Osteocyte (in vitro differentiated cells): Measurements from ENCODE around the gene APOBEC4. TPM values are rescaled to one million over a fixed set of nuclear protein-coding genes. Genes with fewer than 3 reads are reported as not detected.

Experiments used
- DNase-seq: peaks from one replicate; pipeline ENCODE4 v3.0.0; 2021; ENCODE audit warnings: mixed read lengths; ENCODE audit not compliant: unreplicated experiment; ENCODE audit errors: extremely low spot score
- H3K27ac Mint-ChIP-seq: one replicate; pipeline ENCODE4 v1.8.0; 2021; ENCODE audit warnings: mild to moderate bottlenecking, mixed read lengths; ENCODE audit not compliant: unreplicated experiment
- H3K27me3 Mint-ChIP-seq: one replicate; pipeline ENCODE4 v1.8.0; 2021; ENCODE audit warnings: mixed read lengths; ENCODE audit not compliant: unreplicated experiment
- H3K36me3 Mint-ChIP-seq: one replicate; pipeline ENCODE4 v1.8.0; 2021; ENCODE audit warnings: mixed read lengths; ENCODE audit not compliant: unreplicated experiment
- H3K4me1 Mint-ChIP-seq: one replicate; pipeline ENCODE4 v1.8.0; 2021; ENCODE audit warnings: mixed read lengths; ENCODE audit not compliant: unreplicated experiment
- H3K4me3 Mint-ChIP-seq: one replicate; pipeline ENCODE4 v1.8.0; 2021; ENCODE audit warnings: mild to moderate bottlenecking, moderate library complexity, mixed read lengths; ENCODE audit not compliant: unreplicated experiment
- H3K9me3 Mint-ChIP-seq: one replicate; pipeline ENCODE4 v1.8.0; 2021; ENCODE audit warnings: mixed read lengths; ENCODE audit not compliant: unreplicated experiment
- total RNA-seq: library from RNA; stranded (reverse); gene quantifications from 2 replicates; pipeline ENCODE4 v1.2.1, GENCODE V29; 2021
- TF ChIP-seq, protein P1 (sequence below): fragments of 200-600 bp; sonication (generic); IDR thresholded peaks from 2 replicates; pipeline ENCODE4 v1.5.0; 2021; ENCODE audit warnings: antibody characterized with exemption, mild to moderate bottlenecking, moderate library complexity

The APOBEC4 gene
- total RNA-seq, 1 donor from 2014 or later: not detected

- H3K36me3 Mint-ChIP-seq: no peaks in the 10 kb centered on the region
- TF ChIP-seq, protein P1, sequence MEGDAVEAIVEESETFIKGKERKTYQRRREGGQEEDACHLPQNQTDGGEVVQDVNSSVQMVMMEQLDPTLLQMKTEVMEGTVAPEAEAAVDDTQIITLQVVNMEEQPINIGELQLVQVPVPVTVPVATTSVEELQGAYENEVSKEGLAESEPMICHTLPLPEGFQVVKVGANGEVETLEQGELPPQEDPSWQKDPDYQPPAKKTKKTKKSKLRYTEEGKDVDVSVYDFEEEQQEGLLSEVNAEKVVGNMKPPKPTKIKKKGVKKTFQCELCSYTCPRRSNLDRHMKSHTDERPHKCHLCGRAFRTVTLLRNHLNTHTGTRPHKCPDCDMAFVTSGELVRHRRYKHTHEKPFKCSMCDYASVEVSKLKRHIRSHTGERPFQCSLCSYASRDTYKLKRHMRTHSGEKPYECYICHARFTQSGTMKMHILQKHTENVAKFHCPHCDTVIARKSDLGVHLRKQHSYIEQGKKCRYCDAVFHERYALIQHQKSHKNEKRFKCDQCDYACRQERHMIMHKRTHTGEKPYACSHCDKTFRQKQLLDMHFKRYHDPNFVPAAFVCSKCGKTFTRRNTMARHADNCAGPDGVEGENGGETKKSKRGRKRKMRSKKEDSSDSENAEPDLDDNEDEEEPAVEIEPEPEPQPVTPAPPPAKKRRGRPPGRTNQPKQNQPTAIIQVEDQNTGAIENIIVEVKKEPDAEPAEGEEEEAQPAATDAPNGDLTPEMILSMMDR: peak; percentile 49
- DNase-seq: no peak
- peak overlapping the region; percentile 95 for H3K27ac Mint-ChIP-seq
- no peaks in the 10 kb centered on the region for H3K9me3 Mint-ChIP-seq
- peaks cover 44% of the 10 kb centered on the region for H3K4me1 Mint-ChIP-seq
- H3K4me3 Mint-ChIP-seq: no peak overlapping the region
- H3K27me3 Mint-ChIP-seq: no peaks in the 10 kb centered on the region
Observed at GRCh38 chr1:183609313-183609712, 43.8 kb downstream of the APOBEC4 start.

DNA sequence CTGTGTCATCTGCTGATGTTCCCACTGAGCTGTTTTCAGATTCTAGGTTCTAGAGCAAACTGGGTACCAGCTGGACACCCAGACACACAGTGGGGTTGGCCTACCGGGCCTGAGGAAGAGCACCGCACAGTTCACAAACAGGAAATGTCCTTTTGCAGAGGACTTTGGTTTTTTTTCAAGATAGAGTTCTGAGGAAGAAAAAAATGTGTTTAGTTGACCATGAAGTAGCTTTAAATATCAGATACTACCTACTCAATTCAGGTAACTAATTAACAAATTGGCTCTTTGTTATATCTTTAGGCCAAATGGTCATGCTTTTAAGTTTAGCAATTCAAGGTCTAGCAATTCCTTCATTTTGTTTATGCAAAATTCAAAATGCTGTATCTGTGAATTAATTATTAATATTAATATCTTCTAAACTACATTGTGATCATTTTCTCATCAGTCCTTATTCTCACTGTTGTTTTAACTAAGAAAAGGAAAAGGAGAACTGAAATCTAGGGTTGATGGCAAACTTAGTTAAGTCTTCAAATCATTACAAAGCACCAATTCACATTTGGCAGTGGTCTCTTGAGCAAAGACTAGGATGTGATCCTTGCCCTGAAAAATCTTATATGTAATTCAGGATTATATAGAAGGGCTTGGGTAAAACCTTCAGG, 45.7 kb downstream of the APOBEC4 start:
- Mint-ChIP-seq H3K4me3 (no peak overlapping the region), H3K9me3 (no peaks in the 10 kb centered on the region), H3K27ac (peak overlapping the region; percentile 95), H3K36me3 (no peaks in the 10 kb centered on the region), H3K27me3 (no peaks in the 10 kb centered on the region), H3K4me1 (peaks cover 55% of the 10 kb centered on the region)
- TF ChIP-seq, protein P1: no peak
- no peak for DNase-seq

DNA sequence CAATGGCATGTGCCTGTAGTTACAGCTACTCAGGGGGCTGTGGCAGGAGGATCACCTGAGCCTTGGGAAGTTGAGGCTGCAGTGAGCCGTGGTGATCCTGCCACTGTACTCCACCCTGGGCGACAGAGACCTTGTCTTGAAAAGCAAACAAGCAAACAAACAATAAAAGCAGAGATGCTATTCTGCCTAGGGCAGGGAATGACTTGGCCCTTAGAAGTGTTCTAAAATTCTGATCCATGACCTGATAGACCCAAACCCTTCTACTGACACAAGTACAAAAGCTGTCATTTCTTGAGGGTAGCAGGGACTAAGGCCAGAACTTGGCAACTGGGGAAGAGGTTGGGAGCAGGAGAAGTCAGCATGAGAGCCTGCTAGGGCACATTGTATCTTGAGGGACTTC, 47.2 kb downstream of the APOBEC4 start:
- Mint-ChIP-seq H3K27me3 (no peaks in the 10 kb centered on the region), H3K4me3 (no peak overlapping the region), H3K9me3 (no peaks in the 10 kb centered on the region), H3K4me1 (peaks cover 54% of the 10 kb centered on the region), H3K36me3 (no peaks in the 10 kb centered on the region), H3K27ac (peak overlapping the region; percentile 41)
- TF ChIP-seq, protein P1: no peak
- no peak for DNase-seq

DNA sequence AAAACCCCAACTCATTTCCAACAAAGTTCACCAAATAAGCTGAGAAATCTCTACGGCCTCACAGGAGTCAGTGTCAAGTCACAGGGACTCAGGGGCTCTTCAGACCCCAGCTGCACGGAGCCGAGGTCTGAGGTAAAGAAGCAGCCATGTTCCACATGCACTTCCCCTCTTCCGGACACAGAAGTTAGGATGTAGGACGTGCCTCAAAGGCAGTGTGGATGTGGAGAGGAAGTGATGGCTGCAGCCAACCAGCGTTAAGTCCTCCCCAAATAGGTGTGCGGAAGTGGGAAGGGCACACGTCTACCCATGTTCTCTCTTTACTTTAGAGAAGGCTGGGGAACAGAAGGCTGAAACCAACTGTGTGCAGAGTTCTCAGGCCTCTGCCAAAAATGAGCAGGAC, 48.3 kb downstream of the APOBEC4 start:
- H3K4me1 Mint-ChIP-seq: peaks cover 44% of the 10 kb centered on the region
- TF ChIP-seq, protein P1: no peak
- no peak overlapping the region for H3K4me3 Mint-ChIP-seq
- DNase-seq: no peak
- peak overlapping the region; percentile 78 for H3K27ac Mint-ChIP-seq
- H3K36me3 Mint-ChIP-seq: no peaks in the 10 kb centered on the region
- no peaks in the 10 kb centered on the region for H3K9me3 Mint-ChIP-seq
- H3K27me3 Mint-ChIP-seq: no peaks in the 10 kb centered on the region

GRCh38 chr1:183604038-183604808, 48.9 kb downstream of the APOBEC4 start:
- no peaks in the 10 kb centered on the region for H3K9me3 Mint-ChIP-seq
- H3K4me1 Mint-ChIP-seq: peaks cover 38% of the 10 kb centered on the region
- H3K27me3 Mint-ChIP-seq: no peaks in the 10 kb centered on the region
- TF ChIP-seq, protein P1: no peak
- H3K36me3 Mint-ChIP-seq: no peaks in the 10 kb centered on the region
- H3K27ac Mint-ChIP-seq: peak overlapping the region; percentile 78
- no peak for DNase-seq
- H3K4me3 Mint-ChIP-seq: no peak overlapping the region
